Neuronal stem cell (in vitro differentiated cells): ENCODE data around the gene GRAMD4.

Source experiments
- DNase-seq: peaks from one replicate; pipeline ENCODE4 v3.0.0-alpha.2; 2013; ENCODE audit warnings: low spot score
- H2AFZ ChIP-seq: one replicate; pipeline ENCODE4 v1.6.1; 2013; ENCODE audit warnings: mild to moderate bottlenecking, low read length, inconsistent platforms
- H2AK5ac ChIP-seq: 2 replicates; pipeline ENCODE4 v1.6.1; 2013; ENCODE audit warnings: low read depth, mild to moderate bottlenecking, inconsistent platforms, low read length, moderate library complexity, mixed read lengths
- H2BK120ac ChIP-seq: 2 replicates; pipeline ENCODE4 v1.6.1; 2013; ENCODE audit warnings: low read depth, mild to moderate bottlenecking, inconsistent platforms, low read length, moderate library complexity, mixed read lengths
- H2BK12ac ChIP-seq: one replicate; pipeline ENCODE4 v1.6.1; 2013; ENCODE audit warnings: low read length, inconsistent platforms
- H2BK15ac ChIP-seq: 2 replicates; pipeline ENCODE4 v1.6.1; 2013; ENCODE audit warnings: mild to moderate bottlenecking, low read length, inconsistent platforms, mixed read lengths
- H2BK5ac ChIP-seq: one replicate; pipeline ENCODE4 v1.6.1; 2013; ENCODE audit warnings: inconsistent platforms, mild to moderate bottlenecking, low read length, moderate library complexity
- H3K14ac ChIP-seq: one replicate; pipeline ENCODE4 v1.6.1; 2013; ENCODE audit warnings: low read length, inconsistent platforms
- H3K18ac ChIP-seq: 2 replicates; pipeline ENCODE4 v1.6.1; 2013; ENCODE audit warnings: low read length, inconsistent platforms
- H3K23ac ChIP-seq: 2 replicates; pipeline ENCODE4 v1.6.1; 2013; ENCODE audit warnings: low read depth, mild to moderate bottlenecking, mixed read lengths, low read length, inconsistent platforms; ENCODE audit not compliant: poor library complexity
- H3K27ac ChIP-seq: replicated peaks from 3 replicates; pipeline ENCODE4 v1.5.1; 2013; ENCODE audit warnings: low read length, inconsistent platforms
- H3K27me3 ChIP-seq, 3 experiments: 2 replicates each; pipeline ENCODE4 v1.6.1; 2013; ENCODE audit warnings: low read length in 3 of 3, mild to moderate bottlenecking in 2 of 3, inconsistent platforms in 1 of 3, low read depth in 1 of 3, mixed read lengths in 1 of 3, moderate library complexity in 1 of 3; ENCODE audit not compliant: control insufficient read depth in 3 of 3, insufficient read depth in 3 of 3
- H3K36me3 ChIP-seq, 2 donors: replicated peaks in 1 of 2; 2 replicates each; pipeline ENCODE4 v1.6.1; 2013; ENCODE audit warnings: low read length in 2 of 2; ENCODE audit not compliant: control insufficient read depth in 2 of 2, insufficient read depth in 2 of 2
- H3K4ac ChIP-seq: 2 replicates; pipeline ENCODE4 v1.6.1; 2013; ENCODE audit warnings: inconsistent platforms, mild to moderate bottlenecking, low read length, moderate library complexity
- H3K4me1 ChIP-seq, 2 donors: 1 replicate in 1 of 2; 2 replicates in 1 of 2; pipeline ENCODE4 v1.6.1; 2013; ENCODE audit warnings: low read length in 2 of 2, low read depth in 1 of 2; ENCODE audit not compliant: control insufficient read depth in 2 of 2, insufficient read depth in 1 of 2
- H3K4me2 ChIP-seq: one replicate; pipeline ENCODE4 v1.6.1; 2013; ENCODE audit warnings: mild to moderate bottlenecking, low read length, inconsistent platforms; ENCODE audit not compliant: insufficient read depth, poor library complexity, severe bottlenecking
- H3K4me3 ChIP-seq, 2 donors: 2 replicates each; pipeline ENCODE4 v1.5.1; 2013; ENCODE audit warnings: low read length in 2 of 2, mild to moderate bottlenecking in 2 of 2, inconsistent platforms in 1 of 2, moderate library complexity in 1 of 2
- H3K79me1 ChIP-seq: one replicate; pipeline ENCODE4 v1.6.1; 2013; ENCODE audit warnings: low read depth, mild to moderate bottlenecking, inconsistent platforms, low read length, moderate library complexity
- H3K9ac ChIP-seq: one replicate; pipeline ENCODE4 v1.6.1; 2013; ENCODE audit warnings: mild to moderate bottlenecking, low read depth, low read length, inconsistent platforms; ENCODE audit not compliant: poor library complexity
- H3K9me3 ChIP-seq, 2 donors: replicated peaks in 1 of 2; 2 replicates each; pipeline versions ENCODE3 to v1.6.1; 2013; ENCODE audit warnings: low read length in 2 of 2, mild to moderate bottlenecking in 2 of 2, inconsistent platforms in 1 of 2, low read depth in 1 of 2, mixed read lengths in 1 of 2, moderate library complexity in 1 of 2; ENCODE audit not compliant: control insufficient read depth in 2 of 2, insufficient read depth in 1 of 2
- H4K8ac ChIP-seq: one replicate; pipeline ENCODE4 v1.6.1; 2013; ENCODE audit warnings: low read depth, mild to moderate bottlenecking, inconsistent platforms, low read length, moderate library complexity
- H4K91ac ChIP-seq: one replicate; pipeline ENCODE4 v1.6.1; 2013; ENCODE audit warnings: low read length, low read depth, mild to moderate bottlenecking, inconsistent platforms; ENCODE audit not compliant: poor library complexity
- WGBS, 2 donors: extraction: QIAGEN DNeasy Blood & Tissue Kit; methylation state at CpG; one replicate each; pipeline ENCODE4 v1.1.7; 2013; ENCODE audit warnings: missing lambda C conversion rate in 2 of 2, mixed read lengths in 1 of 2; ENCODE audit not compliant: insufficient read length in 2 of 2, insufficient replicate concordance in 1 of 2; ENCODE audit errors: extremely low coverage in 2 of 2; 5-methylcytosine and 5-hydroxymethylcytosine counted together

Gene GRAMD4

GRCh38 chr22:46656856-46657654 is 36.9 kb downstream of the GRAMD4 start:
- H2AK5ac ChIP-seq, result peak overlapping the region; percentile 84
- H3K79me1 ChIP-seq, result no peaks in the 10 kb centered on the region
- H2BK15ac ChIP-seq, result no peak overlapping the region
- WGBS, 2 donors, result no CpG with 5 or more reads among the region's 15 CpGs
- peaks cover 6 to 11% of the 10 kb centered on the region in 2 donors for H3K4me1 ChIP-seq
- no peak overlapping the region for H3K4me3 ChIP-seq
- H3K18ac ChIP-seq, result peak overlapping the region; percentile 48
- no peak overlapping the region for H3K27ac ChIP-seq
- H3K14ac ChIP-seq, result peak overlapping the region; percentile 38
- H2AFZ ChIP-seq, result no peak overlapping the region
- no peak overlapping the region for H2BK5ac ChIP-seq
- H4K91ac ChIP-seq, result no peak overlapping the region
- no peak for DNase-seq
- H3K9me3 ChIP-seq, result no peaks in the 10 kb centered on the region
- no peak overlapping the region for H3K4me2 ChIP-seq
- no peak overlapping the region for H3K4ac ChIP-seq
- H4K8ac ChIP-seq, result no peak overlapping the region
- H3K27me3 ChIP-seq, result no peaks in the 10 kb centered on the region
- H2BK12ac ChIP-seq, result peak overlapping the region; percentile 58
- no peaks in the 10 kb centered on the region for H3K36me3 ChIP-seq
- H3K9ac ChIP-seq, result no peak overlapping the region
- no peak overlapping the region for H2BK120ac ChIP-seq
- no peak overlapping the region for H3K23ac ChIP-seq

- no peak overlapping the region for H3K4me2 ChIP-seq
- H4K8ac ChIP-seq, result peak overlapping the region; percentile 3
- no peak overlapping the region for H4K91ac ChIP-seq
- peaks cover 4 to 6% of the 10 kb centered on the region in 2 donors for H3K4me1 ChIP-seq
- no peak overlapping the region for H3K4ac ChIP-seq
- no peaks in the 10 kb centered on the region for H3K36me3 ChIP-seq
- no peak overlapping the region for H2AFZ ChIP-seq
- peak overlapping the region; percentile 13 for H3K18ac ChIP-seq
- peak overlapping the region; percentile 84 for H2AK5ac ChIP-seq
- H3K79me1 ChIP-seq, result no peaks in the 10 kb centered on the region
- H2BK12ac ChIP-seq, result peak overlapping the region; percentile 58
- H3K9ac ChIP-seq, result peak overlapping the region; percentile 60
- H3K9me3 ChIP-seq, result no peaks in the 10 kb centered on the region
- WGBS, 2 donors, result no CpG with 5 or more reads among the region's 10 CpGs
- H2BK5ac ChIP-seq, result no peak overlapping the region
- no peak overlapping the region for H3K27ac ChIP-seq
- H3K14ac ChIP-seq, result peak overlapping the region; percentile 38
- DNase-seq, result no peak
- H2BK120ac ChIP-seq, result no peak overlapping the region
- no peak overlapping the region for H3K23ac ChIP-seq
- H3K4me3 ChIP-seq, result no peak overlapping the region
- H2BK15ac ChIP-seq, result no peak overlapping the region
- no peaks in the 10 kb centered on the region for H3K27me3 ChIP-seq
Measured at GRCh38 chr22:46657655-46657953, 37.4 kb downstream of the GRAMD4 start.

DNA sequence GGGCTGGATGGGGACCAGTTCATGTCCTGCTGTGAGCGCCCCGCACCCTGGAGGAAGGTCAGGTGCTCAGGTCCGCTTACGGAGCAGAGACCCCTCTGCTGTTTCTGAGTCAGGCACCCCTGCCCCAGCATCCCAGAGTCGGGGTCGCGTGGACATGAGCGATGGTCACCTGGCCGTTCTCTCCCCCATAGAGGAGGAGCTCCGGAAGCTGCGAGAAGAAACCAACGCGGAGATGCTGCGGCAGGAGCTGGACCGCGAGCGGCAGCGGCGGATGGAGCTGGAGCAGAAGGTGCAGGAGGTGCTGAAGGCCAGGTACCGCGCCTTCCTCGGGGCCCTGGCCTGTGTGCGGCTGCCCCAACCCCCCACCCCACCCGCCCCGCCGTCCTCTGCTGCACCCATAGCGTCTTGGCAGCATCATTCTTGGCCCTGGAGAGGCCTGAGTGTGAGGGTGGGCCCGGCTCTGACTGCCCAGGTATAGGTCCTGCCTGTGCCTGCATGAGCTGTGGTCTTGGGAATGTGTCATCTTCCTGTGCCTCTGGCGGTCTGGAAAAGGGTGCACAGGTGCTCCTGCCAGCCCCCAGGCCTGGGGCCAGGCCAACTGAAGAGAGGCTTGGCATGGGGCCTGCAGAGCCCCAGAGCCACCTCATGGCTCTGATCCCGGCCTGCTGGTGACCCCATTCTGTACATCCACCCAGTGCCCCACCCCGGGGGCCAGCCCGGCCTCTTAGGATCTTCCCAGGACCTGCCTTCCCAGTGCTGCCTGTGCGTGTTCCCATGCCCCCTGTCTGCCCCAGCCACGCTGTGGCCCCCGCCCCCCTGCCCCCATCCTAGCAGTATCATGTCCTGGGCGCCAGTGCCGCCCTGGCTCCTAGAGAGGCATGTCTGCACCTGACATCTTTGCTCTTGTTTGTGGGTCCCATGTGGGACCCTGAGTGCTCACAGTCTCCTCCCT is 38.1 kb downstream of the GRAMD4 start:
- Histone ChIP-seq H4K8ac (no peak overlapping the region), H3K79me1 (no peaks in the 10 kb centered on the region), H2BK15ac (no peak overlapping the region), H3K9me3 (no peaks in the 10 kb centered on the region), H3K36me3 (no peaks in the 10 kb centered on the region), H2BK5ac (no peak overlapping the region), H2BK120ac (no peak overlapping the region), H3K23ac (no peak overlapping the region), H2AK5ac (no peak overlapping the region), H3K4ac (no peak overlapping the region), H3K9ac (peak overlapping the region; percentile 12), H3K18ac (no peak overlapping the region), H3K4me3 (no peak overlapping the region), H3K27me3 (no peaks in the 10 kb centered on the region), H2AFZ (no peak overlapping the region), H3K14ac (no peak overlapping the region), H4K91ac (no peak overlapping the region), H2BK12ac (peak overlapping the region; percentile 22), H3K4me2 (no peak overlapping the region), H3K27ac (no peak overlapping the region), H3K4me1 (no peaks in the 10 kb centered on the region)
- WGBS, 2 donors, result no CpG with 5 or more reads among the region's 37 CpGs
- no peak for DNase-seq
